ENCODE results near the gene ZNF277. TPM values are rescaled to one million over a fixed set of nuclear protein-coding genes. Genes with fewer than 3 reads are reported as not detected.
"Not testable (repeated sequence)": the region's sequence is repeated elsewhere in the genome, so short reads cannot be mapped to it uniquely, and the experiment has no call there.

ZNF277 gene
- total RNA-seq, 2 experiments from 2014 or later = 14.8 to 15.6 TPM

DNA sequence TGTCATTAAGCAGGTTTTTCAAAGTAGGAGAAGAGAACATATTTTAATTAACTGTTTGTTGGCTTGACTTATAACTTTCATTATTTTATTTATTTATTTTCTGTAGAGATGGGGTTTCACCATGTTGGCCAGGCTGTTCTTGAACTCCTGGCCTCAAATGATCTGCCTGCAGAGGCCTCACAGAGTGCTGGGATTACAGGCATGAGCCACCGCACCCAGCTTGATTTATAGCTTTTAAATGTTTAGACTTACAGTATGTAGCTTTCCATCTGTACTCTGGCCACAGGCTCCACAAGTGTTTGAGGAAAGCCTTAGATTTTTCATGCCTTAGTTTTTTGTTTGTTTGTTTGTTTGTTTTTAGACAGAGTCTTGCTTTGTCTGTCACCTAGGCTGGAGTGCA lies 171.1 kb downstream of the ZNF277 start:
- H3K4me1 Mint-ChIP-seq (ENCODE audit: low read depth) = no peaks in the 10 kb centered on the region
- no peak overlapping the region for H3K4me3 Mint-ChIP-seq
- ChIA-PET CTCF (no interaction called here), POLR2A (no interaction called here)
- ATAC-seq (no peak), DNase-seq (no peak)
- H3K36me3 Mint-ChIP-seq (ENCODE audit: low read depth) = no peaks in the 10 kb centered on the region
- no peaks in the 10 kb centered on the region for H3K9me3 Mint-ChIP-seq (ENCODE audit: insufficient read depth)
- H3K27me3 Mint-ChIP-seq (ENCODE audit: low read depth) = peaks cover 12% of the 10 kb centered on the region
- H3K27ac Mint-ChIP-seq = no peak overlapping the region

DNA sequence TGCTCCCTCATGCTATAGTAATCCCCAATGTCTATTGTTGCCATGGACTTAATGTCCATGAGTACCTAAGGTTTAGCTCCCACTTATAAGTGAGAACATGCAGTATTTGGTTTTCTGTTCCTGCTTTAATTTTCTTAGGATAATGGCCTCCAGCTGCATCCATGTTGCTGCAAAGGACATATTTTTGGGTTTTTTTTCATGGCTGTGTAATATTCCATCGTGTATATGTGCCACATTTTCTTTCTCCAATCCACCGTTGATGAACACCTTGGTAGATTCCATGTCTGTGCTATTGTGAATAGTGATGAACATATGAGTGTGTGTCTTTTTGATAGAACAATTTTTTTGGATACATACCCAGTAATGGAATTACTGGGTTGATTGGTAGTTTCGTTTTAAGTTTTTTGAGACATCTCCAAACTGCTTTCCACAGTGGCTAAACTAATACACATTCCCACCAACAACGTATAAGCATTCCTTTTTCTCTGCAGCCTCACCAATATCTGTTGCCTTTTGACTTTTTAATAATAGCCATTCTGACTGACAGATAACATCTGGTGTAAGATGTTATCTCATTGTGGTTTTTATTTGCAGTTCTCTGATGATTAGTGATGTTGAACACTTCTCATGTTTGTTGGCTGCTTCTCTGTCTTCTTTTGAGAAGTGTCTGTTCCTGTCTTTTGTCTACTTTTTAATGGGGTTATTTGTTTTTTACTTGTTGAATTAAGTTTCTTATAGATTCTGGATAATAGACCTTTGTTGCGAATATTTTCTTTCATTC lies 175.0 kb downstream of the ZNF277 start:
- DNase-seq (no peak), ATAC-seq (no peak)
- no peaks in the 10 kb centered on the region for H3K36me3 Mint-ChIP-seq (ENCODE audit: low read depth)
- no peaks in the 10 kb centered on the region for H3K9me3 Mint-ChIP-seq (ENCODE audit: insufficient read depth)
- H3K27ac Mint-ChIP-seq = no peak overlapping the region
- POLR2A ChIA-PET = no interaction called here
- CTCF ChIA-PET = no interaction called here
- peaks cover 9% of the 10 kb centered on the region for H3K4me1 Mint-ChIP-seq (ENCODE audit: low read depth)
- H3K27me3 Mint-ChIP-seq (ENCODE audit: low read depth) = peaks cover 12% of the 10 kb centered on the region
- H3K4me3 Mint-ChIP-seq = no peak overlapping the region

GRCh38 chr7:112383671-112384417 lies 177.3 kb downstream of the ZNF277 start:
- ATAC-seq (no peak), DNase-seq (no peak)
- no peak overlapping the region for H3K27ac Mint-ChIP-seq
- no peaks in the 10 kb centered on the region for H3K9me3 Mint-ChIP-seq (ENCODE audit: insufficient read depth)
- ChIA-PET CTCF (interaction anchor here (0.6 kb wide), 1 partner anchor 9 kb away, joined by 5 read pairs; no protein-coding TSS in a partner anchor), POLR2A (no interaction called here)
- peaks cover 9% of the 10 kb centered on the region for H3K4me1 Mint-ChIP-seq (ENCODE audit: low read depth)
- no peak overlapping the region for H3K4me3 Mint-ChIP-seq
- peaks cover 20% of the 10 kb centered on the region for H3K27me3 Mint-ChIP-seq (ENCODE audit: low read depth)
- H3K36me3 Mint-ChIP-seq (ENCODE audit: low read depth) = no peaks in the 10 kb centered on the region

DNA sequence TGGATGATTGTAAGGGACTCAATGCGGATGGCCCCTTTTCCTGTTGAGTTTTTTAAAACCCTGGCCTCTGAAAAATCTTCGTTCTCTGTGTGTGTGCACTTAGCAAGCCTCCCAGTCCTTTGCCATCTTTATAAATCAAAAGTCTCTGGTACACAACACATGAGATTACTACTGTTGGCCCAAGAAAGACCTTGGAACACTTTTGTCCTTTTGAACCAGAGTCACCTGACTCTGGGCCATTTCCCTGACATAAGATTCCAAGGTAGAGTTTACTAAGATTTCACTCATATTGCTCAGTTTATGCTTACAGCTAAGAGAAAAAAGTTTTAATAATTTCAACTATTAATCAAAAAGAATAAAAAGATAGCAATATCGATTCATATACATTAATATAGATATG lies 179.0 kb downstream of the ZNF277 start:
- ATAC-seq (no peak), DNase-seq (no peak)
- POLR2A ChIA-PET = no interaction called here
- CTCF ChIA-PET = no interaction called here
- Mint-ChIP-seq H3K9me3 (ENCODE audit: insufficient read depth) (no peaks in the 10 kb centered on the region), H3K27ac (no peak overlapping the region), H3K4me1 (ENCODE audit: low read depth) (peaks cover 9% of the 10 kb centered on the region), H3K4me3 (no peak overlapping the region), H3K36me3 (ENCODE audit: low read depth) (no peaks in the 10 kb centered on the region), H3K27me3 (ENCODE audit: low read depth) (peaks cover 26% of the 10 kb centered on the region)

DNA sequence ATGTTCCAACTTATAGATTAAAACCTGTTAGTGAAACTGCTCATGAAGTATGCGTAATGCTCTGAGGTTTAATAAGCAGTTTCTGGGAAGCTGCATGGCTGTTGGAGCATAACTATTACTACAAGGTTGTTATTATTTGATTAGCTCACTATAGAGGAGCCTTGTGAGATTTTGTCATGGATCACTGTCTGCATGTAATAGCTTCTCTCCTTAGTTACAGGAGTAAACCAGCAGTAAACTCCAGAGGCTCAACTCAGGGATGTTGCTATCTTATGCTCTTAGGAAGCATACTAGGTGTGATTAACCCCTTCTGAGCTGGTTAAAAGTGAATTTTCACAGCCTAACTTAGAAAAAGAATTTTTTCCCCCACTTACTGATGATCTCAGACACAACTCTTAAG lies 180.1 kb downstream of the ZNF277 start:
- peaks cover 28% of the 10 kb centered on the region for H3K27me3 Mint-ChIP-seq (ENCODE audit: low read depth)
- no peak overlapping the region for H3K4me3 Mint-ChIP-seq
- no peak overlapping the region for H3K27ac Mint-ChIP-seq
- POLR2A ChIA-PET = no interaction called here
- no peaks in the 10 kb centered on the region for H3K36me3 Mint-ChIP-seq (ENCODE audit: low read depth)
- no peak for DNase-seq
- CTCF ChIA-PET = no interaction called here
- no peaks in the 10 kb centered on the region for H3K9me3 Mint-ChIP-seq (ENCODE audit: insufficient read depth)
- no peak for ATAC-seq
- peaks cover 10% of the 10 kb centered on the region for H3K4me1 Mint-ChIP-seq (ENCODE audit: low read depth)

DNA sequence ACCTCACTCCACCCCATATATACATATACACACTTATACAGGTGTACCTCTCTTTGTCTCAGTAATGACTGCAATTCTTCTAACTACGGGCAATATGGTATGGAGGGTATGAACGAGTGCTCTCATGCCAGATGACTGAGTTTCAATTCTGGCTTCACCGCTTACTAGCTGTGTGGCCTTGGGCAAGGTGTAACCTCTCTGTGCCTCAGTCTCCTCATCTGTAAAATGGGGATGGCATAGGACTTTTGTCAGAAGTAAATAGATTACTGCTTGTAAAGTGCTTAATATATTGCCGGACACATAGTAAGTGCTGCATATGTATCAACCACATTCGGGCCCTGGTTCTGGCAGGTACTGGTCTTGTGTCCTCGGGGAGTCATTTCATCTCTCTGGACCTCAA lies 183.7 kb downstream of the ZNF277 start:
- Mint-ChIP-seq H3K9me3 (ENCODE audit: insufficient read depth) (no peaks in the 10 kb centered on the region), H3K4me1 (ENCODE audit: low read depth) (peaks cover 7% of the 10 kb centered on the region), H3K36me3 (ENCODE audit: low read depth) (no peaks in the 10 kb centered on the region), H3K27me3 (ENCODE audit: low read depth) (peaks cover 22% of the 10 kb centered on the region), H3K27ac (no peak overlapping the region), H3K4me3 (no peak overlapping the region)
- CTCF ChIA-PET = no interaction called here
- POLR2A ChIA-PET = no interaction called here
- DNase-seq (no peak), ATAC-seq (no peak)

- peak; percentile 35 for DNase-seq
- Mint-ChIP-seq H3K27me3 (ENCODE audit: low read depth) (peaks cover 29% of the 10 kb centered on the region), H3K4me3 (peak overlapping the region; percentile 71)
- ATAC-seq; H3K36me3 Mint-ChIP-seq (ENCODE audit: low read depth); POLR2A ChIA-PET; H3K9me3 Mint-ChIP-seq (ENCODE audit: insufficient read depth); H3K27ac Mint-ChIP-seq; H3K4me1 Mint-ChIP-seq (ENCODE audit: low read depth); CTCF ChIA-PET: not testable (repeated sequence)
Measured at GRCh38 chr7:112391079-112391821, 184.8 kb downstream of the ZNF277 start.

DNA sequence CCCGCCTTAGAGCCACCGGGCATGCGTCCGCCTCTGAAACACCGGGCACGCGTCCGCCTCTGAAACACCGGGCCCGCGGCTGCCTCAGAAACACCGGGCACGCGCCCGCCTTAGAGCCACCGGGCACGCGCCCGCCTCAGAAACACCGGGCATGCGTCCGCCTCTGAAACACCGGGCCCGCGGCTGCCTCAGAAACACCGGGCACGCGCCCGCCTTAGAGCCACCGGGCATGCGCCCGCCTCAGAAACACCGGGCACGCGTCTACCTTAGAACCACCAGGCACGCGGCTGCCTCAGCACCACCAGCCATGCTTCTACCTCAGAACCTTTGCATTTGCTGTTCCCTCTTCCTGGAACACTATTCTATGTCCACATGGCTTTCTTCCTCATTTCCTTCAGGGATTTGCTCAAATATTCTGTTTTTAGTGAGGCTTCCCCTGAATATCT lies 185.4 kb downstream of the ZNF277 start:
- H3K36me3 Mint-ChIP-seq (ENCODE audit: low read depth); POLR2A ChIA-PET; CTCF ChIA-PET; H3K4me1 Mint-ChIP-seq (ENCODE audit: low read depth); H3K9me3 Mint-ChIP-seq (ENCODE audit: insufficient read depth): not testable (repeated sequence)
- Mint-ChIP-seq H3K4me3 (peak overlapping the region; percentile 79), H3K27ac (peak overlapping the region; percentile 23), H3K27me3 (ENCODE audit: low read depth) (peaks cover 28% of the 10 kb centered on the region)
- ATAC-seq (peak; percentile 69), DNase-seq (peak; percentile 66)

Other genes starting within 250 kb of the ZNF277 start
- under 1 TPM; 0.10 to 0.18 TPM for gene DOCK4, start 296 bp upstream of the ZNF277 start, total RNA-seq
- gene IFRD1, start 243.8 kb downstream of the ZNF277 start, total RNA-seq = 10 to 100 TPM; 40.1 to 42.5 TPM

All from activated CD8-positive, alpha-beta T cell treated with anti-CD3 and anti-CD28 coated beads, Interleukin-2, amount 10 ng/mL, durations not matched to agents 7 days and 5 days (primary cell).